ENCODE results near the gene CCL4L2. TPM values are rescaled to one million over a fixed set of nuclear protein-coding genes. Genes with fewer than 3 reads are reported as not detected.
"Not testable (repeated sequence)": the region's sequence is repeated elsewhere in the genome, so short reads cannot be mapped to it uniquely, and the experiment has no call there.

The CCL4L2 gene
- polyA plus RNA-seq, 1 experiment: not detected

DNA sequence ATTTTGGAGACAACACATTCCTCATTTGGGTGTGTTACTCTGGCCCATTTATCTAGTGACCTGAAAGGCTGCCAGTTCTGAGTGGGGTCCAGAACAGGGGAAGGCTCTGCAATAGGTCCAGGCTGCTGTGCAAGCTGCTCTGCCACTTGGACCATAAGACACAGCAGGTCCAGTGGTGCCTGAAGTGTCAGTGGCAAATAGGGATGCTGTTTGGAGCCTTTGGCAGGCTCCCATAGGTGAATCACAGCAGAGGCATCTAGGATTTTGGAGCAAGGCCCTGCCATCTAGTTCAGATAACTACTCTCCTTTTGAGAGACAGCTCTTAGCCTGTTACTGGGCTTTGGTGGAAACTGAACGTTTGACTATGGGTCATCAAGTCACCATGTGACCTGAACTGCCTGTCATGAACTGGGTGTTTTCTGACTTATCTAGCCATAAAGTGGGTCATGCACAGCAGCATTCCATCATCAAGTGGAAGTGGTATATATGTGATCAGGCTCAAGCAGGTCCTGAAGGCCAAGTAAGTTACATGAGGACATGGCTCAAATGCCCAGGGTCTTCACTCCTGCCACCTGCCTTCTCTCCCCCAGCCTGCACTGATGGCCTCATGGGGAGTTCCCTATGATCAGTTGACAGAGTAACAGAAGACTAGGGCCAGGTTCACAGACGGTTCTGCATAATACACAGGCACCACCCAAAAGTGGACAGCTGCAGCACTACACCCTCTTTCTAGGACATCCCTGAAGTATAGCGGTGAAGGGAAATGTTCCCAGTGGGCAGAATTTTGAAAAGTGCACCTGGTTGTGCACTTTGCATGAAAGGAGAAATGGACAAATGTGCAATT lies 10.1 kb downstream of the CCL4L2 start:
- H3K27me3 ChIP-seq (ENCODE audit: control insufficient read depth, insufficient read depth, low read length); H3K36me3 ChIP-seq (ENCODE audit: control insufficient read depth, insufficient read depth, low read length); POLR2A ChIA-PET; H3K4me3 ChIP-seq (ENCODE audit: low read depth, low read length); CTCF ChIA-PET; DNase-seq (ENCODE audit: low read depth): not testable (repeated sequence)

- H3K36me3 ChIP-seq (ENCODE audit: control insufficient read depth, insufficient read depth, low read length); CTCF ChIA-PET; DNase-seq (ENCODE audit: low read depth); POLR2A ChIA-PET; H3K4me3 ChIP-seq (ENCODE audit: low read depth, low read length); H3K27me3 ChIP-seq (ENCODE audit: control insufficient read depth, insufficient read depth, low read length): not testable (repeated sequence)
Measured at GRCh38 chr17:36221581-36222100, 10.8 kb downstream of the CCL4L2 start.

DNA sequence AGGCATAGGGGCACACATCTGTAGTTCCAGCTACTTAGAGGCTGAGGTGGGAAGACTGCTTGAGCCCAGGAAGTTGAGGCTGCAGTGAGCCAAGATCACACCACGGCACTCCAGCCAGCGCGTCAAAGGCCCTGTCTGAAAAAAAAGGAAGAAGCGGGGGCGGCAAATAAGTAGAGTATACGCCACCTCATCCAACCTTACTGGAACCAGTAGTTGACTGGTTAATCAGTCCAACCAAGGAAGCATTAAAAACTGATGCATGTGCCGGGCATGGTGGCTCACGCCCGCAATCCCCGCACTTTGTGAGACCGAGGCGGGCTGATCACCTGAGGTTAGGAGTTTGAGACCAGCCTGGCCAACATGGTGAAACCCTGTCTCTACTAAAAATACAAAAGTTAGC lies 12.1 kb downstream of the CCL4L2 start:
- DNase-seq (ENCODE audit: low read depth); H3K36me3 ChIP-seq (ENCODE audit: control insufficient read depth, insufficient read depth, low read length); H3K27me3 ChIP-seq (ENCODE audit: control insufficient read depth, insufficient read depth, low read length); CTCF ChIA-PET; H3K4me3 ChIP-seq (ENCODE audit: low read depth, low read length); POLR2A ChIA-PET: not testable (repeated sequence)

- DNase-seq (ENCODE audit: low read depth); H3K27me3 ChIP-seq (ENCODE audit: control insufficient read depth, insufficient read depth, low read length); H3K36me3 ChIP-seq (ENCODE audit: control insufficient read depth, insufficient read depth, low read length); CTCF ChIA-PET; H3K4me3 ChIP-seq (ENCODE audit: low read depth, low read length); POLR2A ChIA-PET: not testable (repeated sequence)
Measured at GRCh38 chr17:36229644-36230043, 18.8 kb downstream of the CCL4L2 start.

DNA sequence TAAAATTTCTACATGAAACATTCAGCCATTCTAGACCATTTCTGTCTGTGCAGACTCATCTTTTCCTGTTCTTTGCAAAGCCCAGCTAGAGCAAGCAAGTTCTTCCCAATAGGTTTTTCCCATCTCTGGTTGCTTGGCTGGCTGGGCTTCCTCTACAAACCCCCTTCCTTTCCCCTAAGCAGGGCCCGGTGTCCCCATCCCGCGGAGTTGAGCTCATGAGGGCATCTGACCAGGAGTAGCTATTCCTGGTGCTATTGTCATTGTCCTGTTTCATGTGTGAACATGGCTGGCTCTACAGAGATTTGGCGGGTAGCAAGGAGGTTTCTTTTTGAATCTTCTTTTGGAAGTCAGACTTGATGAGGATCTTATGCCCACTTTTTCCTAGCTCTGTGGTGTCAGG lies 31.2 kb downstream of the CCL4L2 start:
- CTCF ChIA-PET; DNase-seq (ENCODE audit: low read depth); H3K4me3 ChIP-seq (ENCODE audit: low read depth, low read length); H3K36me3 ChIP-seq (ENCODE audit: control insufficient read depth, insufficient read depth, low read length); POLR2A ChIA-PET; H3K27me3 ChIP-seq (ENCODE audit: control insufficient read depth, insufficient read depth, low read length): not testable (repeated sequence)

Small RNA genes lying within 50 kb of the gene (small RNA-seq; reads per million reads assigned to genes)
- gene AC243829.3 (ENCODE audit: insufficient read length, low read depth, low replicate concordance): not detected
- gene AC243829.6 (ENCODE audit: insufficient read length, low read depth, low replicate concordance): not detected

Other genes with a start within 250 kb of the CCL4L2 start
- not detected in 2 replicates for gene CCL16, start 229.6 kb upstream of the CCL4L2 start, polyA plus RNA-seq (2011; rRNA removed)
- gene CCL14, start 224.3 kb upstream of the CCL4L2 start, polyA plus RNA-seq (2011; rRNA removed): not detected in 2 replicates
- gene CCL15, start 209.5 kb upstream of the CCL4L2 start, polyA plus RNA-seq (2011; rRNA removed): not detected in 2 replicates
- not detected in 2 replicates for gene CCL23, start 193.1 kb upstream of the CCL4L2 start, polyA plus RNA-seq (2011; rRNA removed)
- not detected in 2 replicates for gene CCL18, start 146.8 kb upstream of the CCL4L2 start, polyA plus RNA-seq (2011; rRNA removed)
- not detected in 2 replicates for gene CCL3, start 120.9 kb upstream of the CCL4L2 start, polyA plus RNA-seq (2011; rRNA removed)
- gene CCL4, start 107.2 kb upstream of the CCL4L2 start, polyA plus RNA-seq (2011; rRNA removed): not detected in 2 replicates
- 1.4 and 2.3 TPM in 2 replicates for gene TBC1D3B, start 34.4 kb upstream of the CCL4L2 start, polyA plus RNA-seq (2011; rRNA removed)
- gene CCL3L1, start 14.3 kb upstream of the CCL4L2 start, polyA plus RNA-seq (2011; rRNA removed): not detected in 2 replicates
- 0.11 TPM in 1 of 2 replicates, not detected in the other for gene TBC1D3I, start 53.5 kb downstream of the CCL4L2 start, polyA plus RNA-seq (2011; rRNA removed)
- gene TBC1D3G, start 112.8 kb downstream of the CCL4L2 start, polyA plus RNA-seq (2011; rRNA removed): not detected in 2 replicates
- not detected in 2 replicates for gene TBC1D3H, start 177.4 kb downstream of the CCL4L2 start, polyA plus RNA-seq (2011; rRNA removed)